ENCODE results near the gene CACNA2D4. TPM values are rescaled to one million over a fixed set of nuclear protein-coding genes. Genes with fewer than 3 reads are reported as not detected.
A peak's percentile ranks its signal among the peaks of the same experiment; 100 is the strongest.

Gene CACNA2D4
- total RNA-seq, 1 donor from 2014 or later = 3.4 TPM

DNA sequence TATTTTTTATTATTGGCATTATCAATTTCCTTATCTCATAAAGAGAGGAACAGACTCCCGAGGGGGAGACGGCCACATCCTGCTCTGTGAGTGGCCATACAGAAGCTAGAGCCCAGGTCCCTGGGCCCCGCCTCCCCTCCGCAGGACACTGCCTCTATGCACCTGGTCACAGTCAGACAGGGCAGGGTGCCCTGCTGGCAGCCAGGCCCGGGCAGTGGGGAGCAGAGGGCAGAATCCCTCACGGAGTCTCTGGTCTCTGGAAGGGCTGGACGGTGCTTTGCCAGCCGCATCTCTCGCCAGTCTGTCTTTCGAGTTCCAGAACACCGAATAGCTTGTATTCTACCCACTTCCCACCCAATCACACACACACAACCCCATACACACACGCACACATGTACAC, 16.4 kb upstream of the CACNA2D4 start:
- peak; percentile 14 for DNase-seq (ENCODE audit: low spot score)

DNA sequence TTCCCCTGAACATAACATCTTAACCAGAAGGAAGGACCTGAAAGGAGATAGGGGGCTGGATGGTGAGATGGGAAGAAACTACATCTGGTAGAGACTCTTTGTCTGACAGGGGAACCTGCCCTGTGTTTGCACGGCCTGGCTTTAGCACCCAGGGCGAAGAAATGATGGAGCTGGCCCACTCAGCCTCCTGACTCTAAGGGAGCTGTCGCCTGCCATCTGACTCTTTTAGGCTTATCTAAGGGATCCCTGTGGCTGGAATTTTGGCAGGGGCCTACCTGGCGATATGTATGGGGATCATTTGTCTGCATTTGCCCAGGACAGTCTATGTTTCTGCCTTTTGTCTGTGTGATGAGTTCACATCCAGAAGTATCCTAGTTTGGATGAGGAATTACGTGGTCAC, 15.6 kb upstream of the CACNA2D4 start:
- DNase-seq (ENCODE audit: low spot score) = peak; percentile 15

GRCh38 chr12:1933342-1934051, 15.0 kb upstream of the CACNA2D4 start:
- peak; percentile 31 for DNase-seq (ENCODE audit: low spot score)

GRCh38 chr12:1932264-1932777, 13.9 kb upstream of the CACNA2D4 start:
- peak; percentile 46 for DNase-seq (ENCODE audit: low spot score)

DNA sequence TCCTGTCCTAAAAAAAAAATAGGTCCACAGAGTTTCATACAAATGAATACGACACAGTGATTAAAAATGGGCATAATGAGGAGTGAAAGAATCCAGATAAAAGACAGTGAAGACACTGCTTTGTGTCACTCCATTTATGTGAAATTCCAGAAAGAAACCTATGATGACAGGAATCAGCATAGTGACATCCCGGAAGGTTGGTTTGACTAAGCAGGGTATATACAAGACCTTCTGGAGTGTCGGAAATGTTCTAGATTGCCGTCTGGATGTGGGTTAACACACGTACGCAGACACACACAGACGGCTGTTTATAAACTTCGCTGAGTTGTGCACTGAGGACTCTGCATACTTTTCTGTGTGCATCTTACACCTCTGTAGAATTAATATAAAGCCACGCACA, 13.2 kb upstream of the CACNA2D4 start:
- DNase-seq (ENCODE audit: low spot score) = peak; percentile 0

DNA sequence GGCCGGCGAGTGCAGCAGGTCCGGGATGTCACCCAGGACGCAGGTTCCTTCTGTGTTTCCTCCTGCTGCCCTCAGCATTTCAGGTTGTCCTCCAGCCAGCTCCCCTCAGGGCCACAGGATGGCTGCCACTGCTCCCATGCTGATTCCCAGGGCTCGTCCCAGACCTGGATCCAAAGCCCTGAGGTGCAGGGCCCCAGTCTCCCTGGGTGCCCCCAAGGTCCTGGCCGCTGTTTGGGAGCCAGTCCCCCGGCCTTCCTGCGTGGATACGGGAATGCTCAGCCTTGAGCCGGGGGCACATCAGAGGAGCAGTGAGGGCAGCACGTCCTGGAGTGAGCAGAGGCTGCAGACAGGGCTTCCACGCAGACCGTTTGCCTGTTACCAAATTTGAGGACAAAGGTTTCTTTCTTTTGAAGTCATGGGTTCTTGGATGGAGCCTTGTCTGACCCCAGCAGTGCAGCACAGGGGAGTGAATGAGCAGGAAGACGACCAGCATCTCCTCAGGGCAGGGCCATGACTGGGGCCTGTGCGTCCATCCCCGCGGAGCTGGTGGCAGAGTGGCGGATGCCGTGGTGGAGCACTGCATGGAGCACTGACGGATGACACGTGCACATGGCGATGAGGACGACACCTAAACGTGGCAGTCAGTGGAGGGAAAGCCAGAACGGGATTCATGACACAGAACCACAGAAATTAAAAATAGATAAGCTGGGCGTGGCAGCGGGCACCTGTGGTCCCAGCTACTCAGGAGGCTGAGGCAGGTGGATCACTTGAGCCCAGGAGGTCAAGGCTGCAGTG, 12.5 kb upstream of the CACNA2D4 start:
- peak; percentile 38 for DNase-seq (ENCODE audit: low spot score)

DNA sequence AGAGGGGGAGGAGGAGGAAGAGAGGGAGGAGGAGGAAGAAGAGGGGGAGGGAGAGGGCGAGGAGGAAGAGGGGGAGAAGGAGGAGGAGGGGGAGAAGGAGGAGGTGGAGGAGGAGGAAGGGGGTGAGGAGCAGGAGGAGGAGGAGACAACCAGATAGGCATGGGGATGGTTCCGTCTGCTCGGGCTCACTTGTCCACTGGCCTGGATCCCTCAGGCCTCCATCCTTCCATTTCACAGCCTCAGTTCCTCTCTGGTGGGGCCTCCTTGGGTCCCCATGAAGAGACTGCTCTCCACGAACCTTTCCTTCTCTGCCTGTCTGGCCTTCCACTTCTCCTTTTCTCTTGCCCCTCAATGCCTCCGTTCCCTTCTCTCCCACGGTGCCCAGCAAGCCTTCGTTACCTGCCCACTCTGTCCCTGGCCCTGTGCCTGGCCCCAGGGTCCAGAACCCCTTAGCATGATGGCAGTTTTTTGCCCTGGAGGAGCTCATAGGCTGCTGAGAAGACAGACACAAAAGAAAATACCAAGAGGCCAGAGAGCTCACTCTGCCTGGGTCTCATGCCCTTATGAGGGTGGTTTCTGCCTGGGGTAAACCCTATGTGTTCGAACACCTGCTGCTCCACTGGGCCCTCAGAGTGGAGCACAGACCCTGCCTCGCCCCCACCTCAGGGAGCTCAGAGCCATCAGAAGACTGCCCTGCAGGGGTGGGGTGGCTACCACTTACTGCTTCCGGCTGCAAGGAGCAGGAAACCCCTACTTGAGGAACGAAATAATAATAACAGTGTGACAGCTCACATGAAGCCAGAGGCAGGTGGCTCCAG, 11.7 kb upstream of the CACNA2D4 start:
- peak; percentile 32 for DNase-seq (ENCODE audit: low spot score)

DNA sequence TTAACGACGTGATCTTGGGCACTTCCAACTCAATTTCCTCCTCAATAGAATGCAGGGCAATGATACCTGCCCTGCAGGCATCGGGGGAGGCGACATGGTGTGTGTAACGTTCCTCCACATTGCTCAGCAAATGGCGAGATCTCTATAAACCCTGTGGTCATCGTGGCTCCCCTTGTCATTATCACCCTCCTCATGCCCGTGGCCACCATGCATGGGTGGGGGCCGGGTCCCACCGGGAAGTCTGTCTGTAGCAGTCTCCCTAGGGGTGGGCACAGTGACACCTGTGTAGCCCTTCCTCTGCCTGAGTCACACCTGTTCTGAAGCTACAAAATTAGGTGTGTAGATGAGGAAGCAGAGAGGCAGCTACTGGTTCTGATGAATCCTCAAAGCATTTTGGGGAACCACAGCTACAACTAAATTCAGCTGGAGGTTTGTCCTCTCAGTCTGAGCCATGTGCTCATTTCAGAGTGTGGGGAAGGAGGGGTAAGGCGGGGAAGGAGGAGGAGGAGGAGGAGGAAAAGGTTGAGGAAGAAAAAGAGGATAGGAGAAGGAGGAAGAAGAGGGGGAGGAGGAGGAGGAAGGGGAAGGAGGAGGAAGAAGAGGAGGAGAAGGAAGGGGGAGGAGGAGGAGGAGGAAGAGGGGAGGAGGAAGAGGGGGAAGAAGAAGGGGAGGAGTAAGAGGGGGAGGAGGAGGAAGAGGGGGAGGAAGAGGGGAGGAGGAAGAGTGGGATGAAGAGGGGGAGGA, 11.0 kb upstream of the CACNA2D4 start:
- peak; percentile 24 for DNase-seq (ENCODE audit: low spot score)

DNA sequence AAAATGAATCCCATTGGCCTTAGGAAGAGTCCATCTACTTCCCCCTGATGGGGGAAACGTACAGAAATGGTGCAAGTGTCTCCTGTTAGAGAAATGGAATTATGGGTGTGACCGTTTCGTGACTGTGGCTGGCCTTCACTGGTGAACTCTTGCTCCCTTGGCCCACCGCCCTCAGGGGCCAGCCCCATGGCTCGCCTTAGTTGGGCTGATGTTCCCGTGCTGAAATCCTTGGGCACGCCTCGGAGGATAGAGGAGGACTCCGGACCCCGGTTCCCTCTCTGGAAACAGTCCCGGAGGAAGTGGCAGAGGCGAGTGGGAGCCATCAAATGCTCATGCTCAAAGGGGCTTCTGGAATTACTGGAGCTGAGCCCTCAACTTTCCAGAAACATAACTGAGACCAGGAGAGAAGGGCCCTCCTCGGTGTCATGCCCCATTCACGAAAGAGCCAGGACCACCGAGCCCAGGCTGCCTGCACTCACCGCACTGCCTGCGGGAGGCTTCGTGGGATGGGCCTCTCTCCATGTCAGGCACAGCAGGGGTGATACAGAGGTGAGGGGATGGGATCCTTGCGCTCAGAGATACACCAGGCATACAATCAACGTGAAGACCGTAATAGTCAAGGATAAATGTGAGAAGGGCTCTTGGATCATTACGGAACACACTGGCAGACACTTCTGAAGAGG, 10.1 kb upstream of the CACNA2D4 start:
- peak; percentile 29 for DNase-seq (ENCODE audit: low spot score)

DNA sequence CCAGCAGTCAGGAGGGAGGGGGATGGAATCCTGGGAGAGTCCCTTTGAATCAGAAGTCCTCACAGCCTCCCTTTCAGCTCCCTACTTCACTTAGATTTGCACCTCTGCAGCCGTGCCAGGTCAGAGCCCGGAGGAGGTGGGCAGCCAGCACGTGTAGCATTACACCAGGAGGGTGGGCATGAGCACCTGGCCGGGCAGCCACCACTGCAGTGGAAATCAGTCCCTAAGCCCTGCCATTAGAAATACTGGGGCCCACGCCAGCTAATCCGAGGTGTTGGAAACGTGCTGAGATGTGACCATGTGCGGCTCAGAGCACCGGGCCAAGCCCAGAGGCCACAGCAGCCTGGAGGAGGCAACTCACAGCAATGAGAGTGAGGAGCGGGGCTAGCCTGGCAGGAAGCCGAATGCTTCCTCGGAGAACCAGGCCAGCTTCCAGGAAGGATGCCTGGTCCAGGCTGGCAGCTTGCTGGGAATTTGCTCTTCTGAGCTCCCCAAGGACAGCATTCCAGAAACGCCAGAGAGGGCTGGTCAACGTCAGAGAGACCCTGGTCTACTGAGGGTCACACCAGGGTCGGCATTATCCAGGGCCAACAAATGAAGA, 9.4 kb upstream of the CACNA2D4 start:
- DNase-seq (ENCODE audit: low spot score) = peak; percentile 41

DNA sequence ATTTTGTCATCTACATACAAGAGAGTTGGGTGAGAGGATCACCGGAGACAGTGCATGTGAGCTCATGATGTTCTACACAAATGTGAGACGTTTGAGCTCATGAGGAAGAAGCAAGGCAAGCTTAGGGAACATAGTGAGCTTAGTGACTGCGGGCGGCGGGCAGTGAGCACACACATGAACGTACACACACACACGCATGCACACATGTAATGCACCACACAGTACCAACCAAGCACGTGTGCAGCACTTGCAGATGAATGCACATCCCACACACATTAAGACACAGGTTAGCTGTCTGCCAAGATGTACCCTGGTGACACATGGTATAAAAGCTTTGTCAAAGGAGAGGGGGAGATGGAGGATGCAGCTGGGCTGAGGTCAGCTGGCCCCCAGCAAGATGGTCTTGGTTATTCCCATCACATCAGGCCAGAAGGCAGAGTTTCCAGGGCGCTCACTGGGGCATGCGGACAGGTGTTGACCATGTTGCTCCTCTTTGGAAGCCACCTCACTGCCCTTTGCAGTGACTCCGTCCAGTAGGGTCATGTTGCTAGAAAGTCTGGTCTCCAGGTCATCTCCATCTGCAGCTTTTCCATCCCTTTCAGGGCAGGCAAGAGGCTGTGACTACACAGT, 8.7 kb upstream of the CACNA2D4 start:
- no peak for DNase-seq (ENCODE audit: low spot score)

DNA sequence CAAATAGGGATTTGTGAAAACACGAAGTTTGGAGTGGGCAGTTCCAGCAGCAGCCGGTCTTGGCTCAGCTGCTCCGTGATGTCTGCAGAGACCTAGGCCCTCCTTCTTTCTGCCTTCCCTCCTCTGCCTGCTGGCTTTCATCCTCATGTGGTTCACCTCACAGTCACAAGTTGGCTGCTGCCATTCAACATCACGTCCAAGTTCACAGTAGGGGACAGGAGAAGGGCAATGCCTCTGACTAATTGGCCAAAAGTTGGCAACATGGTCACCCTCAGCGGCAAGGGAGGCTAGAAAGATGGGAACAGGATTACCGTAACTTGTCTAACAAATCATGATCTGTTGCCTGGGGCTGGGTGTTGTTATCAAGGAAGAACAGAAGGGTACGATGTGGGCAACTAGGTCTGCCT, 7.8 kb upstream of the CACNA2D4 start:
- no peak for DNase-seq (ENCODE audit: low spot score)

DNA sequence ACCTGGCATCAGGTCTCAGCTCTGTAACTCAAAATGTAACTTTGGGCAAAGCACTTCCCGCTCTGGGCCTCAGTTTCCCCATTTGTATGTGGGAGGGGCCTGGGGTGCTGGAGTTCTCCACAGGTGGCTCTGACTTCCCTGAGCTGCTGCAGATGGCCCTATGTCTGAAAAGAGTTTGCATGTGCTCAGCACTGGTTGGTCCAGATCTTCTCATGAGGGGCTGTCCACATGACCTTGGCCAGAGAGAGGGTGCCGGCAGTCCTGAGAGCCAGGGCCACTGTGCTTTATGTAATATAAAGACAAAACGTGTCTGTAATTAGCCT, 7.2 kb upstream of the CACNA2D4 start:
- DNase-seq (ENCODE audit: low spot score) = no peak

GRCh38 chr12:1924996-1925683, 6.7 kb upstream of the CACNA2D4 start:
- DNase-seq (ENCODE audit: low spot score) = no peak

GRCh38 chr12:1922985-1923384, 4.5 kb upstream of the CACNA2D4 start:
- DNase-seq (ENCODE audit: low spot score) = no peak

GRCh38 chr12:1922075-1922709, 3.7 kb upstream of the CACNA2D4 start:
- no peak for DNase-seq (ENCODE audit: low spot score)

GRCh38 chr12:1920971-1921370, 2.5 kb upstream of the CACNA2D4 start:
- DNase-seq (ENCODE audit: low spot score) = no peak

DNA sequence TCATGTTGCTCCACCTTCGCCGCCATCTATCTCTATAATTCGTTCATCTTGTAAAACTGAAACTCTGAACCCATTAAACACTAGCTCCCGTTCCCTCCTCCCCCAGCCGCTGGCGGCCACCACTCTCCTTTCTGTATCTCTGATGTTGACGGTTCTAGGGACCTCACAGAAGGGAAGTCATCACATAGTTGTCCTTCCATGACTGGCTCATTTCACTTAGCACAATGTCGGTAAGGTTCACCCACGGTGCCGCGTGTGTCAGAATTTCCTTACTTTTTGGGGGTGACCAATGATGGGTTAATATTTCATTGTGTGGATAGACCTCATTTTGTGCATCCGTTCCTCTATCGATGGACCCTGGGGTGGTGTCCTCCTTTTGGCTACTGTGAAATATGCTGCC, 2.0 kb upstream of the CACNA2D4 start:
- no peak for DNase-seq (ENCODE audit: low spot score)

GRCh38 chr12:1919763-1920162, 1.3 kb upstream of the CACNA2D4 start:
- DNase-seq (ENCODE audit: low spot score) = no peak
